H9 (cell line): Measurements from ENCODE around the gene CCDC28A. TPM values are rescaled to one million over a fixed set of nuclear protein-coding genes. Genes with fewer than 3 reads are reported as not detected.

ENCODE experiments used
- DNase-seq: peaks from one replicate; pipeline ENCODE4 v3.0.0-alpha.2; 2017
- H2AFZ ChIP-seq: one replicate; pipeline ENCODE4 v1.6.1; 2013; ENCODE audit warnings: mild to moderate bottlenecking, low read length, control low read depth, moderate library complexity
- H2AK5ac ChIP-seq: 2 replicates; pipeline ENCODE4 v1.6.1; 2013; ENCODE audit warnings: low read length, control low read depth, mixed read lengths; ENCODE audit not compliant: insufficient read length
- H2BK120ac ChIP-seq: one replicate; pipeline ENCODE4 v1.6.1; 2013; ENCODE audit warnings: low read depth, mild to moderate bottlenecking, low read length, control low read depth, inconsistent platforms; ENCODE audit not compliant: poor library complexity, severe bottlenecking
- H2BK12ac ChIP-seq: 2 replicates; pipeline ENCODE4 v1.6.1; 2013; ENCODE audit warnings: low read length, control low read depth, mixed read lengths, low read depth; ENCODE audit not compliant: insufficient read length
- H2BK15ac ChIP-seq: 2 replicates; pipeline ENCODE4 v1.6.1; 2013; ENCODE audit warnings: low read depth, low read length, control low read depth
- H2BK20ac ChIP-seq: one replicate; pipeline ENCODE4 v1.6.1; 2013; ENCODE audit warnings: low read depth, mild to moderate bottlenecking, low read length, control low read depth, inconsistent platforms; ENCODE audit not compliant: poor library complexity, severe bottlenecking
- H2BK5ac ChIP-seq: 2 replicates; pipeline ENCODE4 v1.6.1; 2013; ENCODE audit warnings: low read length, control low read depth, mixed read lengths; ENCODE audit not compliant: insufficient read length
- H3K14ac ChIP-seq: 2 replicates; pipeline ENCODE4 v1.6.1; 2013; ENCODE audit warnings: low read length, control low read depth; ENCODE audit not compliant: insufficient read depth
- H3K18ac ChIP-seq: 2 replicates; pipeline ENCODE4 v1.6.1; 2013; ENCODE audit warnings: low read depth, mild to moderate bottlenecking, mixed read lengths, low read length, control low read depth; ENCODE audit not compliant: insufficient read length
- H3K23ac ChIP-seq: 2 replicates; pipeline ENCODE4 v1.6.1; 2013; ENCODE audit warnings: low read length, control low read depth, mixed read lengths, low read depth; ENCODE audit not compliant: insufficient read length
- H3K23me2 ChIP-seq: 2 replicates; pipeline ENCODE4 v1.6.1; 2013; ENCODE audit warnings: low read depth, mild to moderate bottlenecking, mixed read lengths, low read length, control low read depth; ENCODE audit not compliant: insufficient read length, poor library complexity, severe bottlenecking
- H3K27ac ChIP-seq: 2 replicates; pipeline ENCODE4 v1.5.1; 2013; ENCODE audit warnings: low read length, control low read depth, mixed read lengths, low read depth; ENCODE audit not compliant: insufficient read length
- H3K27me3 ChIP-seq: 2 replicates; pipeline ENCODE4 v1.6.1; 2013; ENCODE audit warnings: low read length, control low read depth, inconsistent platforms; ENCODE audit not compliant: insufficient read depth
- H3K4ac ChIP-seq: 2 replicates; pipeline ENCODE4 v1.6.1; 2013; ENCODE audit warnings: low read depth, mild to moderate bottlenecking, control low read depth, inconsistent platforms, low read length, moderate library complexity
- H3K4me1 ChIP-seq: 2 replicates; pipeline ENCODE4 v1.6.1; 2013; ENCODE audit warnings: low read length, control low read depth, inconsistent platforms; ENCODE audit not compliant: insufficient read depth
- H3K4me2 ChIP-seq: 2 replicates; pipeline ENCODE4 v1.6.1; 2013; ENCODE audit warnings: low read length, control low read depth, mixed read lengths; ENCODE audit not compliant: insufficient read length, insufficient read depth
- H3K56ac ChIP-seq: 2 replicates; pipeline ENCODE4 v1.6.1; 2013; ENCODE audit warnings: low read depth, mild to moderate bottlenecking, mixed read lengths, low read length, control low read depth; ENCODE audit not compliant: insufficient read length
- H3K79me1 ChIP-seq: 2 replicates; pipeline ENCODE4 v1.6.1; 2013; ENCODE audit warnings: low read depth, mild to moderate bottlenecking, moderate library complexity, low read length, control low read depth, inconsistent platforms; ENCODE audit not compliant: insufficient read depth, poor library complexity, severe bottlenecking
- H3K79me2 ChIP-seq: 2 replicates; pipeline ENCODE4 v1.6.1; 2013; ENCODE audit warnings: low read length, control low read depth, inconsistent platforms; ENCODE audit not compliant: insufficient read depth
- H3K9ac ChIP-seq: 2 replicates; pipeline ENCODE4 v1.6.1; 2013; ENCODE audit warnings: low read length, control low read depth, mixed read lengths; ENCODE audit not compliant: insufficient read length; ENCODE audit errors: extremely low read depth
- H3K9me3 ChIP-seq: one replicate; pipeline ENCODE4 v1.6.1; 2013; ENCODE audit warnings: low read depth, low read length, inconsistent platforms; ENCODE audit not compliant: control insufficient read depth
- H3T11ph ChIP-seq: one replicate; pipeline ENCODE4 v1.6.1; 2013; ENCODE audit warnings: mild to moderate bottlenecking, low read length, control low read depth, inconsistent platforms
- H4K20me1 ChIP-seq: one replicate; pipeline ENCODE4 v1.6.1; 2013; ENCODE audit not compliant: control insufficient read depth, insufficient read length, insufficient read depth
- H4K5ac ChIP-seq: 2 replicates; pipeline ENCODE4 v1.6.1; 2013; ENCODE audit warnings: low read depth, mild to moderate bottlenecking, mixed read lengths, low read length, control low read depth; ENCODE audit not compliant: insufficient read length
- H4K8ac ChIP-seq: replicated peaks from 2 replicates; pipeline ENCODE4 v1.6.1; 2013; ENCODE audit warnings: low read length, control low read depth, mixed read lengths, low read depth; ENCODE audit not compliant: insufficient read length
- H4K91ac ChIP-seq: 2 replicates; pipeline ENCODE4 v1.6.1; 2013; ENCODE audit warnings: low read depth, mild to moderate bottlenecking, moderate library complexity, mixed read lengths, low read length, control low read depth; ENCODE audit not compliant: insufficient read length
- H3K27ac Mint-ChIP-seq, 3 experiments: 2 replicates in 2 of 3; 3 replicates in 1 of 3; pipeline ENCODE4 v1.8.0; 2020 to 2021; ENCODE audit warnings: mixed read lengths in 3 of 3, mild to moderate bottlenecking in 1 of 3, moderate library complexity in 1 of 3
- H3K27me3 Mint-ChIP-seq: 2 replicates; pipeline ENCODE4 v1.8.0; 2021; ENCODE audit warnings: low read depth, mild to moderate bottlenecking, moderate library complexity, mixed read lengths
- H3K36me3 Mint-ChIP-seq, 3 experiments: 2 replicates in 2 of 3; 3 replicates in 1 of 3; pipeline ENCODE4 v1.8.0; 2020 to 2021; ENCODE audit warnings: low read depth in 3 of 3, mixed read lengths in 3 of 3; ENCODE audit not compliant: insufficient read depth in 1 of 3
- H3K4me1 Mint-ChIP-seq, 2 experiments: 2 replicates each; pipeline ENCODE4 v1.8.0; 2020; ENCODE audit warnings: mixed read lengths in 2 of 2
- H3K4me3 Mint-ChIP-seq, 2 experiments: 2 replicates in 1 of 2; 3 replicates in 1 of 2; pipeline ENCODE4 v1.8.0; 2020 to 2021; ENCODE audit warnings: mild to moderate bottlenecking in 2 of 2, mixed read lengths in 2 of 2, moderate library complexity in 1 of 2
- H3K9me3 Mint-ChIP-seq, 2 experiments: 2 replicates in 1 of 2; 3 replicates in 1 of 2; pipeline ENCODE4 v1.8.0; 2020; ENCODE audit warnings: mild to moderate bottlenecking in 2 of 2, mixed read lengths in 2 of 2, moderate library complexity in 1 of 2
- CTCF ChIP-seq: fragments of 200-600 bp; sonication (generic); conservative IDR thresholded peaks from 3 replicates; pipeline ENCODE4 v1.8.0; 2021; ENCODE audit warnings: antibody characterized with exemption, mild to moderate bottlenecking
- WGBS: extraction: QIAGEN DNeasy Blood & Tissue Kit; methylation state at CpG from one replicate; pipeline ENCODE4 v1.1.7; 2013; ENCODE audit warnings: missing lambda C conversion rate, low lambda C conversion rate, mixed read lengths; ENCODE audit not compliant: insufficient read length; ENCODE audit errors: extremely low coverage; 5-methylcytosine and 5-hydroxymethylcytosine counted together
- total RNA-seq: library from RNA; stranded (reverse); gene quantifications from 2 replicates; pipeline ENCODE4 v1.2.1, GENCODE V29; 2021

CCDC28A gene
- total RNA-seq, 1 experiment from 2014 or later = 12.9 TPM

- peak within 1 kb of the TSS; percentile 39 for H3K9ac ChIP-seq
- H2AFZ ChIP-seq = peak within 1 kb of the TSS; percentile 92
- no peak within 1 kb of the TSS for H4K8ac ChIP-seq
- H3K27ac ChIP-seq = no peak within 1 kb of the TSS
- H3K4me3 Mint-ChIP-seq = peak within 1 kb of the TSS; percentile 69 to 74
- H3K4me1 Mint-ChIP-seq = peaks cover 5 to 9% of the 10 kb centered on the region in 2 experiments; a peak in 2 of 4 replicates
- H3K4ac ChIP-seq = no peak within 1 kb of the TSS
- H3T11ph ChIP-seq = no peak within 1 kb of the TSS
- no peak within 1 kb of the TSS for H2BK20ac ChIP-seq
- no peak within 1 kb of the TSS for H3K56ac ChIP-seq
- H4K91ac ChIP-seq = no peak within 1 kb of the TSS
- no peaks in the 10 kb centered on the region for H3K79me2 ChIP-seq
- H2BK12ac ChIP-seq = no peak within 1 kb of the TSS
- peak within 1 kb of the TSS; percentile 84 for H3K14ac ChIP-seq
- no peak within 1 kb of the TSS for H2BK120ac ChIP-seq
- peak within 1 kb of the TSS; percentile 14 for H3K4me2 ChIP-seq
- no peaks in the 10 kb centered on the region for H3K9me3 ChIP-seq
- peak; percentile 93 for DNase-seq
- H3K27me3 Mint-ChIP-seq = peaks cover 15% of the 10 kb centered on the region
- H3K4me1 ChIP-seq = no peaks in the 10 kb centered on the region
- peaks cover 3% of the 10 kb centered on the region for H3K23me2 ChIP-seq
- no peak within 1 kb of the TSS for H2BK5ac ChIP-seq
- H3K9me3 Mint-ChIP-seq = peaks cover 6 to 8% of the 10 kb centered on the region in 2 experiments; a peak in 3 of 5 replicates
- WGBS = no CpG with 5 or more reads among the region's 50 CpGs
- H4K20me1 ChIP-seq = no peaks in the 10 kb centered on the region
- no peak for TF ChIP-seq CTCF
- H3K18ac ChIP-seq = peak within 1 kb of the TSS; percentile 91
- H3K27ac Mint-ChIP-seq = peak within 1 kb of the TSS in 1 of 3 experiments; percentile 34; a peak in 1 of 7 replicates
- H3K79me1 ChIP-seq = no peaks in the 10 kb centered on the region
- 0 out of 2 replicates have a peak within 1 kb of the TSS, but pooled peaks have one; percentile 19 for H2BK15ac ChIP-seq
- no peak within 1 kb of the TSS for H3K23ac ChIP-seq
- no peaks in the 10 kb centered on the region for H3K27me3 ChIP-seq
- peaks cover 0 to 5% (median 2%) of the 10 kb centered on the region in 3 experiments; a peak in 1 of 7 replicates for H3K36me3 Mint-ChIP-seq
- H2AK5ac ChIP-seq = no peak within 1 kb of the TSS
- no peak within 1 kb of the TSS for H4K5ac ChIP-seq
Observed at GRCh38 chr6:138795809-138796603, 22.4 kb downstream of the CCDC28A start, which contains the start of gene ECT2L. TSS of gene ECT2L (plus strand) at chr6:138796087. CDS start at chr6:138813275, 17,188 bp downstream.
